ENCODE results near the gene DLG1. TPM values are rescaled to one million over a fixed set of nuclear protein-coding genes. Genes with fewer than 3 reads are reported as not detected.
A peak's percentile ranks its signal among the peaks of the same experiment; 100 is the strongest.

Gene DLG1
- total RNA-seq, 1 experiment from 2014 or later: 121 TPM

- intact Hi-C loops (cut with micrococcal nuclease): no loop called here
- Mint-ChIP-seq H3K36me3 (ENCODE audit: insufficient read depth, unreplicated experiment) (peaks cover 20% of the 10 kb centered on the region), H3K27me3 (ENCODE audit: insufficient read depth, unreplicated experiment) (no peaks in the 10 kb centered on the region), H3K4me3 (ENCODE audit: unreplicated experiment) (no peak overlapping the region), H3K9me3 (ENCODE audit: unreplicated experiment) (no peaks in the 10 kb centered on the region), H3K4me1 (ENCODE audit: insufficient read depth, unreplicated experiment) (peaks cover 9% of the 10 kb centered on the region), H3K27ac (ENCODE audit: low read depth, unreplicated experiment) (peak overlapping the region; percentile 46)
- peak; percentile 27 for DNase-seq (ENCODE audit: unreplicated experiment)
- POLR2A ChIA-PET: interaction anchor here (1.0 kb wide), 1 partner anchor 10 kb away, joined by 3 read pairs; no protein-coding TSS in a partner anchor
- BruUV-seq (replicated peaks): no TSS peak
- CTCF ChIA-PET: no interaction called here
- no peak for TF ChIP-seq CTCF (IDR thresholded peaks at IDR 0.05; ENCODE audit: unreplicated experiment)
These were observed 181.3 kb downstream of the DLG1 start for GRCh38 chr3:197117114-197117513.

GRCh38 chr3:197114007-197114406 is 184.4 kb downstream of the DLG1 start:
- no peaks in the 10 kb centered on the region for H3K27me3 Mint-ChIP-seq (ENCODE audit: insufficient read depth, unreplicated experiment)
- no peak overlapping the region for H3K4me3 Mint-ChIP-seq (ENCODE audit: unreplicated experiment)
- no TSS peak for BruUV-seq (replicated peaks)
- CTCF ChIA-PET: no interaction called here
- intact Hi-C loops (cut with micrococcal nuclease): no loop called here
- POLR2A ChIA-PET: interaction anchor here (0.6 to 0.8 kb wide), 3 partner anchors 9 to 47 kb away, joined by 3 read pairs; no protein-coding TSS in a partner anchor
- peaks cover 9% of the 10 kb centered on the region for H3K4me1 Mint-ChIP-seq (ENCODE audit: insufficient read depth, unreplicated experiment)
- TF ChIP-seq CTCF (IDR thresholded peaks at IDR 0.05; ENCODE audit: unreplicated experiment): no peak
- no peak overlapping the region for H3K27ac Mint-ChIP-seq (ENCODE audit: low read depth, unreplicated experiment)
- peaks cover 41% of the 10 kb centered on the region for H3K36me3 Mint-ChIP-seq (ENCODE audit: insufficient read depth, unreplicated experiment)
- H3K9me3 Mint-ChIP-seq (ENCODE audit: unreplicated experiment): no peaks in the 10 kb centered on the region
- no peak for DNase-seq (ENCODE audit: unreplicated experiment)

- no peaks in the 10 kb centered on the region for H3K4me1 Mint-ChIP-seq (ENCODE audit: insufficient read depth, unreplicated experiment)
- POLR2A ChIA-PET: interaction anchor here (0.8 kb wide), 1 partner anchor 9 kb away, joined by 3 read pairs; no protein-coding TSS in a partner anchor
- no peak for TF ChIP-seq CTCF (IDR thresholded peaks at IDR 0.05; ENCODE audit: unreplicated experiment)
- intact Hi-C loops (cut with micrococcal nuclease): no loop called here
- BruUV-seq (replicated peaks): no TSS peak
- H3K36me3 Mint-ChIP-seq (ENCODE audit: insufficient read depth, unreplicated experiment): peaks cover 55% of the 10 kb centered on the region
- H3K27ac Mint-ChIP-seq (ENCODE audit: low read depth, unreplicated experiment): no peak overlapping the region
- no peaks in the 10 kb centered on the region for H3K9me3 Mint-ChIP-seq (ENCODE audit: unreplicated experiment)
- no peaks in the 10 kb centered on the region for H3K27me3 Mint-ChIP-seq (ENCODE audit: insufficient read depth, unreplicated experiment)
- DNase-seq (ENCODE audit: unreplicated experiment): no peak
- CTCF ChIA-PET: no interaction called here
- H3K4me3 Mint-ChIP-seq (ENCODE audit: unreplicated experiment): no peak overlapping the region
These were observed 186.7 kb downstream of the DLG1 start for GRCh38 chr3:197111685-197112084.

GRCh38 chr3:197105786-197106185 is 192.6 kb downstream of the DLG1 start:
- TF ChIP-seq CTCF (IDR thresholded peaks at IDR 0.05; ENCODE audit: unreplicated experiment): no peak
- Mint-ChIP-seq H3K27me3 (ENCODE audit: insufficient read depth, unreplicated experiment) (no peaks in the 10 kb centered on the region), H3K4me3 (ENCODE audit: unreplicated experiment) (no peak overlapping the region), H3K9me3 (ENCODE audit: unreplicated experiment) (no peaks in the 10 kb centered on the region), H3K4me1 (ENCODE audit: insufficient read depth, unreplicated experiment) (no peaks in the 10 kb centered on the region), H3K36me3 (ENCODE audit: insufficient read depth, unreplicated experiment) (peaks cover 54% of the 10 kb centered on the region), H3K27ac (ENCODE audit: low read depth, unreplicated experiment) (no peak overlapping the region)
- intact Hi-C loops (cut with micrococcal nuclease): no loop called here
- POLR2A ChIA-PET: interaction anchor here (0.9 to 1.9 kb wide), 3 partner anchors 8 to 67 kb away, joined by 3 to 5 read pairs (median 3); no protein-coding TSS in a partner anchor
- no peak for DNase-seq (ENCODE audit: unreplicated experiment)
- BruUV-seq (replicated peaks): no TSS peak
- CTCF ChIA-PET: no interaction called here
